DND-41 (cell line): ENCODE results near the gene UBE2D3.

ENCODE experiments used
- ATAC-seq: fragments of 200-7000 bp; cut with Tn5 transposase; 3 replicates; pipeline ENCODE4 v1.9.1; 2021; ENCODE audit warnings: low read depth; ENCODE audit not compliant: insufficient read depth
- DNase-seq: peaks from one replicate; pipeline ENCODE4 v3.0.0-alpha.2; 2020
- H2AFZ ChIP-seq: 2 replicates; pipeline ENCODE4 v1.6.0; 2012; ENCODE audit warnings: low read depth, low read length
- H3K27ac ChIP-seq: 2 replicates; pipeline ENCODE4 v1.5.1; 2012; ENCODE audit warnings: low read length, inconsistent platforms
- H3K27me3 ChIP-seq: fragments of 200-600 bp; sonication (generic); 2 replicates; pipeline ENCODE4 v1.6.0; 2012; ENCODE audit warnings: low read length, mild to moderate bottlenecking, inconsistent platforms; ENCODE audit not compliant: insufficient read depth, poor library complexity
- H3K36me3 ChIP-seq: 2 replicates; pipeline ENCODE4 v1.5.1; 2012; ENCODE audit warnings: low read length, inconsistent platforms; ENCODE audit not compliant: insufficient read depth
- H3K4me1 ChIP-seq: 2 replicates; pipeline ENCODE4 v1.5.1; 2012; ENCODE audit warnings: mild to moderate bottlenecking, low read length; ENCODE audit not compliant: insufficient read depth
- H3K4me2 ChIP-seq: 2 replicates; pipeline ENCODE4 v1.6.0; 2012; ENCODE audit warnings: mild to moderate bottlenecking, moderate library complexity, low read length, inconsistent platforms; ENCODE audit not compliant: insufficient read depth
- H3K4me3 ChIP-seq, 2 experiments: fragments of 200-600 bp in 1 of 2; shearing (Covaris generic) in 1 of 2; 2 replicates each; pipeline ENCODE4 v1.5.1; 2012 to 2016; ENCODE audit warnings: inconsistent platforms in 2 of 2, low read length in 2 of 2, mild to moderate bottlenecking in 2 of 2, low read depth in 1 of 2, moderate library complexity in 1 of 2
- H3K79me2 ChIP-seq: 2 replicates; pipeline ENCODE4 v1.6.0; 2012; ENCODE audit warnings: low read length, inconsistent platforms; ENCODE audit not compliant: insufficient read depth
- H3K9ac ChIP-seq: 2 replicates; pipeline ENCODE4 v1.6.0; 2012; ENCODE audit warnings: low read depth, mild to moderate bottlenecking, inconsistent platforms, low read length, moderate library complexity
- H3K9me3 ChIP-seq: 2 replicates; pipeline ENCODE4 v1.5.1; 2012; ENCODE audit warnings: low read length, moderate library complexity, mild to moderate bottlenecking, inconsistent platforms; ENCODE audit not compliant: insufficient read depth, severe bottlenecking
- H4K20me1 ChIP-seq: 2 replicates; pipeline ENCODE4 v1.6.0; 2012; ENCODE audit warnings: low read length; ENCODE audit not compliant: insufficient read depth
- EZH2 ChIP-seq: IDR thresholded peaks from 3 replicates; pipeline ENCODE4 v1.6.1; 2012; ENCODE audit warnings: borderline replicate concordance, low read depth, mild to moderate bottlenecking, moderate library complexity, low read length, inconsistent platforms; ENCODE audit not compliant: severe bottlenecking
- TF ChIP-seq, protein P1 (sequence below): IDR thresholded peaks from 2 replicates; pipeline ENCODE4 v1.5.1; 2012; ENCODE audit warnings: borderline replicate concordance, low read length, moderate library complexity, mild to moderate bottlenecking; ENCODE audit not compliant: poor library complexity, severe bottlenecking; ENCODE audit errors: extremely low read depth

Gene UBE2D3

DNA sequence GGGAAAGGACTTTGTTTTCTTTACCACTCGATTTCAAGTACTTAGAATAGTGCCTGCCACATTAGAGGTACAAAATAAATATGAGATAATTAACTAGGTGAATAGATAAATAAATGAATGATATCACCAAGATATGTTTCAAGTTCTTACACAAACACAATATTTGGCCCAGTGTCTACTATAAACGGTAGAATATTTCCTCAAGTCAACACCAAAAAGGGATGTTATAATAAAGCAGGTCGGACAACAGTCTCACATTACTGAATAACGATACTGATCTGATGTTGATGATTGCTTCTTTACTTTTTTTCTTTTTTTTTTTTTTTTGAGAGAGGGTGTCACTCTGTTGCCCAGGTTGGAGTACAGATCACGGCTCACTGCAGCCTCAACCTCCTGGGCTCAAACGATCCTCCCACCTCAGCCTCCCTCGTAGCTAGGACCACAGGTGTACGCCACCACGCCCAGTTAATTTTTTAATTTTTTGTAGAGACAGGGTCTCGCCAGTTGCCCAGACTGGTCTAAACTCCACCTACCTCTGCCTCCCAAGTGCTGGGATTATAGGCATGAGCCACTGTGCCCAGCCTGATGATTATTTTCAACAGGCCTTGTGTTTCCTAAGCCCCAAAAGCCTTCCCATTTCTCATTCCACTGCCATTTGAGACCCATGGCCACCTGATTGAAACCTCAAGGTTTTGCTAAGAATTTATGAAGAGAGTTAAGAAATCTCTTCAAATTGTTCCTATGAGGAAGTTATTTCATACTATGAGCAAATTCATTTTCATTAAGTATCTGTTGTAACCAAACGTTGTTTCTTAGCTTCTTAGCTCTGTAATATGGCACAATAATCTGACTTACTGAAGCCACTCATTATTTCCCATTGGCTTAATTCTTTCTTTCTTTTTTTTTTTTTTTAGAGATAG lies 68.8 kb downstream of the UBE2D3 start:
- Histone ChIP-seq H3K27ac (no peak overlapping the region), H3K79me2 (peaks cover 31% of the 10 kb centered on the region; the same call in 1 of the 2 replicates), H3K4me1 (peaks cover 33% of the 10 kb centered on the region), H3K36me3 (no peaks in the 10 kb centered on the region), H3K4me2 (peak overlapping the region; percentile 36), H3K9me3 (no peaks in the 10 kb centered on the region), H3K9ac (no peak overlapping the region), H2AFZ (no peak overlapping the region), H4K20me1 (no peaks in the 10 kb centered on the region), H3K4me3 (no peak overlapping the region; a peak in 1 of 4 replicates), H3K27me3 (no peaks in the 10 kb centered on the region)
- no peak for ATAC-seq
- TF ChIP-seq, protein P1, sequence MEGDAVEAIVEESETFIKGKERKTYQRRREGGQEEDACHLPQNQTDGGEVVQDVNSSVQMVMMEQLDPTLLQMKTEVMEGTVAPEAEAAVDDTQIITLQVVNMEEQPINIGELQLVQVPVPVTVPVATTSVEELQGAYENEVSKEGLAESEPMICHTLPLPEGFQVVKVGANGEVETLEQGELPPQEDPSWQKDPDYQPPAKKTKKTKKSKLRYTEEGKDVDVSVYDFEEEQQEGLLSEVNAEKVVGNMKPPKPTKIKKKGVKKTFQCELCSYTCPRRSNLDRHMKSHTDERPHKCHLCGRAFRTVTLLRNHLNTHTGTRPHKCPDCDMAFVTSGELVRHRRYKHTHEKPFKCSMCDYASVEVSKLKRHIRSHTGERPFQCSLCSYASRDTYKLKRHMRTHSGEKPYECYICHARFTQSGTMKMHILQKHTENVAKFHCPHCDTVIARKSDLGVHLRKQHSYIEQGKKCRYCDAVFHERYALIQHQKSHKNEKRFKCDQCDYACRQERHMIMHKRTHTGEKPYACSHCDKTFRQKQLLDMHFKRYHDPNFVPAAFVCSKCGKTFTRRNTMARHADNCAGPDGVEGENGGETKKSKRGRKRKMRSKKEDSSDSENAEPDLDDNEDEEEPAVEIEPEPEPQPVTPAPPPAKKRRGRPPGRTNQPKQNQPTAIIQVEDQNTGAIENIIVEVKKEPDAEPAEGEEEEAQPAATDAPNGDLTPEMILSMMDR = no peak
- TF ChIP-seq EZH2 = no peak
- DNase-seq = no peak

DNA sequence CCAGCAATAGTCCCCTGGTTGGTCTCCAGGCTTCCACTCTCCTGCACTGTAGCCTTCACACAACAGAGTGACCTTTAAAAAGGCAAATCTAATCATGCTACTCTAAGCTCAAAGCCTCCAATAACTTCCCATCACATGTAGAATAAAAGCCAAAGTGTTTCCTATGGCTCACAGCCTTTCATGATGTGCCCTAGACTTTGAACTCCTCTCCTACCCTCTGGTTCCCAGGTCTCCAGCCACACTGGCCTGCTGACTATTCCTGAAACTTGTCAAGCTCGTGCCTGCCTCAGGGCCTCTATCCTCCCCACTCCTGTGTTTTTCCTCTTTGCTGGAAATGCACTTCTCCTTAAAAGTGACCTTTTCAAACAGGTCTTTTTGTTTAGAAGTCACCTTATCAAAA lies 69.7 kb downstream of the UBE2D3 start:
- H3K9ac ChIP-seq = no peak overlapping the region
- H3K27ac ChIP-seq = no peak overlapping the region
- H3K36me3 ChIP-seq = no peaks in the 10 kb centered on the region
- ATAC-seq (no peak), DNase-seq (no peak)
- peaks cover 33% of the 10 kb centered on the region for H3K4me1 ChIP-seq
- H4K20me1 ChIP-seq = no peaks in the 10 kb centered on the region
- H3K79me2 ChIP-seq = peaks cover 31% of the 10 kb centered on the region; the same call in 1 of the 2 replicates
- no peak overlapping the region for H3K4me3 ChIP-seq
- H3K9me3 ChIP-seq = no peaks in the 10 kb centered on the region
- no peak overlapping the region; the same call in 1 of the 2 replicates for H3K4me2 ChIP-seq
- no peaks in the 10 kb centered on the region for H3K27me3 ChIP-seq
- no peak overlapping the region for H2AFZ ChIP-seq
- no peak for TF ChIP-seq EZH2
- TF ChIP-seq, protein P1 = no peak

DNA sequence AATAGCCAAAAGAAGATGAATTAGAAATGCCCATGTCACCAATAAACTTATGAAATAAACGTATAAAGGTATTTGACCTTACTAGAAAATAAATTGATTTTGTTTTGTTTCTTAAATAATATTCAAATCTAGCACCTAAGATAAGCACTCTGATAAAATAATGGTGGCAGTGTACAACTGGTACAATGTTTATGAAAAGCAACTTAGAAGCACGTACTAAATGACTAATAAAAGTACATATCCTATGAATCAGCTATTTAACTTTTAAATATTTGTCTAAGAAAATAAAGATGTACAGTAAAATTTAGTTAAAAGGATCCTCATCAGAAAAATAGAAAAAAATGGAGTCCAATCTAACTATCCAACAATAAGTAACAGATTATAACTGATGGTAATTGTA lies 73.3 kb downstream of the UBE2D3 start:
- Histone ChIP-seq H3K9ac (no peak overlapping the region), H3K4me3 (no peak overlapping the region), H3K4me1 (peaks cover 9% of the 10 kb centered on the region), H3K79me2 (peaks cover 16% of the 10 kb centered on the region; the same call in 1 of the 2 replicates), H2AFZ (no peak overlapping the region), H3K9me3 (no peaks in the 10 kb centered on the region), H4K20me1 (no peaks in the 10 kb centered on the region), H3K4me2 (no peak overlapping the region), H3K27me3 (no peaks in the 10 kb centered on the region), H3K27ac (no peak overlapping the region), H3K36me3 (no peaks in the 10 kb centered on the region)
- ATAC-seq (no peak), DNase-seq (no peak)
- TF ChIP-seq, protein P1 = no peak
- no peak for TF ChIP-seq EZH2

DNA sequence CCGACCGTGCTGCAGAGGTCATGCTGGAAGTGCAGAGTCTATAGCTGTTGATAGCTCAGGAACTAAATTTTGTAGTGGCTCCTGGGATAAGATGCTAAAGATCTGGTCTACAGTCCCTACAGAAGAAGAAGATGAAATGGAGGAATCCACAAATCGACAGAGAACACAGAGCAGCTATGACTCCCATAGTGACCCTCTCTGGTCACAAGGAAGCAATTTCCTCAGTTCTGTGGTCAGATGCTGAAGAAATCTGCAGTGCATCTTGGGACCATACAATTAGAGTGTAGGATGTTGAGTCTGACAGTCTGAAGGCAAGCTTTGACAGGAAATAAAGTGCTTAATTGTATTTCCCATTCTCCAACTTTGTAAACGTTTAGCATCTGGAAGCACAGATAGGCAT lies 75.4 kb downstream of the UBE2D3 start:
- DNase-seq (no peak), ATAC-seq (no peak)
- Histone ChIP-seq H3K9ac (no peak overlapping the region), H3K4me2 (no peak overlapping the region), H4K20me1 (no peaks in the 10 kb centered on the region), H3K27me3 (no peaks in the 10 kb centered on the region), H3K27ac (no peak overlapping the region), H2AFZ (no peak overlapping the region), H3K4me1 (no peaks in the 10 kb centered on the region), H3K9me3 (no peaks in the 10 kb centered on the region), H3K4me3 (no peak overlapping the region), H3K36me3 (no peaks in the 10 kb centered on the region), H3K79me2 (0 out of 2 replicates have a peak, but pooled peaks cover 4% of the 10 kb centered on the region)
- TF ChIP-seq, protein P1 = no peak
- TF ChIP-seq EZH2 = no peak
